ENCODE results near the gene EP300.

The EP300 gene

GRCh38 chr22:41217553-41218157 is 125.3 kb downstream of the EP300 start:
- no peak overlapping the region for H3K4me3 ChIP-seq (ENCODE audit: low read depth, low read length)
- TF ChIP-seq CTCF (IDR thresholded peaks at IDR 0.05; ENCODE audit: low read depth, low read length, missing control alignments) = no peak
- DNase-seq (ENCODE audit: low read depth) = no peak
- in situ Hi-C loops (cut with HindIII; ENCODE audit: low sequenced_read_pairs) = no loop called here

- no peak overlapping the region for H3K4me3 ChIP-seq (ENCODE audit: low read depth, low read length)
- TF ChIP-seq CTCF (IDR thresholded peaks at IDR 0.05; ENCODE audit: low read depth, low read length, missing control alignments) = no peak
- in situ Hi-C loops (cut with HindIII; ENCODE audit: low sequenced_read_pairs) = no loop called here
- DNase-seq (ENCODE audit: low read depth) = no peak
Observed at GRCh38 chr22:41222846-41223507, 130.6 kb downstream of the EP300 start.

- no peak overlapping the region for H3K4me3 ChIP-seq (ENCODE audit: low read depth, low read length)
- TF ChIP-seq CTCF (IDR thresholded peaks at IDR 0.05; ENCODE audit: low read depth, low read length, missing control alignments) = no peak
- no peak for DNase-seq (ENCODE audit: low read depth)
- in situ Hi-C loops (cut with HindIII; ENCODE audit: low sequenced_read_pairs) = no loop called here
Observed at GRCh38 chr22:41223535-41223934, 131.1 kb downstream of the EP300 start.

GRCh38 chr22:41226723-41227655 is 134.6 kb downstream of the EP300 start:
- DNase-seq (ENCODE audit: low read depth) = no peak
- in situ Hi-C loops (cut with HindIII; ENCODE audit: low sequenced_read_pairs) = no loop called here
- no peak for TF ChIP-seq CTCF (IDR thresholded peaks at IDR 0.05; ENCODE audit: low read depth, low read length, missing control alignments)
- H3K4me3 ChIP-seq (ENCODE audit: low read depth, low read length) = no peak overlapping the region

- H3K4me3 ChIP-seq (ENCODE audit: low read depth, low read length) = no peak overlapping the region
- TF ChIP-seq CTCF (IDR thresholded peaks at IDR 0.05; ENCODE audit: low read depth, low read length, missing control alignments) = no peak
- DNase-seq (ENCODE audit: low read depth) = no peak
- in situ Hi-C loops (cut with HindIII; ENCODE audit: low sequenced_read_pairs) = no loop called here
Observed at GRCh38 chr22:41229215-41229614, 136.8 kb downstream of the EP300 start.
